GM21526 (cell line): ENCODE measurements around the gene SEPTIN5.

Experiments
- ATAC-seq: cut with Tn5 transposase; IDR thresholded peaks from one replicate; pipeline ENCODE4 v1.9.1; 2021; ENCODE audit warnings: moderate library complexity; ENCODE audit not compliant: unreplicated experiment, low FRiP score

The SEPTIN5 gene

DNA sequence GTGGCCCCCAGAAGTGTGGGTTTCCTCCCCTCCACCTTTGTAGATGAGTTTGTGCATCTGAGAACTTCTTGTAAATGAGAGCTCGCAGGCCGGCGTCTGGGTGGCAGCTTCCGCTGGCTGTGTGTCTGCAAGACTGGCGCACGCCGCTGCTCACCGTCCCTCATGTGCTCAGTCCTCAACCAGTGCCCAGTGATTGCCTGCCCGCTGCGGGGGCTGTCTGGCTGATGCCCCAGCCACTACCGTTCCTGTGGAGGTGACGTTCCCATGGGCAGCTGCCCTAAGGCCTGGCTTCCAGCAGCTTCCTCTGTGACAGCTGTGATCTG is 55.1 kb downstream of the SEPTIN5 start:
- ATAC-seq: no peak

DNA sequence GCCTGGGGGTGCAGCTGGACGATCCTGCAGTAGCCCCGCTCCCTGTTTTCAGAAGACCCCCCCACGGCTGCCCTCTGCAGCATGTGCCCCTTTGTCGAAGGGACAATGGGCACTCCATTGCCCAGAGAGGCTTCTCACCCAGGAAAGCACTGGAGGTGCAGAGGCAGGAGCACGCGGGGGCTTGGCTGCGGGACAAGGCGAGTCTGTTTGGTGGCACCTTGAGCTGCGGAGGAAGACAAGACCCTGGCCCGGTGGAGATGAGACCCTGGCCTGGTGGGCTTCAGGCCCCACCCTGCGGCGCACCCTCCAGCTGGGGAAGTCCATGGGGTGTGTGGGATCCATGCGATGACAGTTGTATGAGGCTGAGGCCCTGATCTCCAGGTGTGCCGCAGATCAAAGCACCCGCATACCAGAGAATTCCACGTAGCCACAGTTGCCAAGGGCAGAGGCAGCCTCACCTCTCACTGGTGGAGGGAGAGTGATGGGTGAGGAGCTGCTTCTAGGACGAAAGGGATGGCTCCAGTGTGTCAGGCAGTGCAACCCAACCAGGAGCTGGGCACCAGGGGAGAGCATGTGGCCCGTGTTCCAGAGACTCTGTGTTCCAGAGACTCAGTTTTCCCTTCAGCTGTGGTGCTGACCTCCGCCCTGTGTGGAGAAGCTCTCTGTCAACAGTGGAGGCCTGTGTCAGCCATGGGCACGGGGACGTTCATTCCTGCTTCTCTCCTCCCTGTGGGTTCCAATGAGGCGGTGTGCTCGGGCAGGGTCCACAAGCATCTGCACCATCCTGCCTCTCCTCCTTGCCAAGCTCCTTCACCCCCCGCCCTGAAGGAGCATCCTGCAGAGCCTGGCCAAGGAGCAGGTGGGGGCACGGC is 56.3 kb downstream of the SEPTIN5 start:
- ATAC-seq: no peak

DNA sequence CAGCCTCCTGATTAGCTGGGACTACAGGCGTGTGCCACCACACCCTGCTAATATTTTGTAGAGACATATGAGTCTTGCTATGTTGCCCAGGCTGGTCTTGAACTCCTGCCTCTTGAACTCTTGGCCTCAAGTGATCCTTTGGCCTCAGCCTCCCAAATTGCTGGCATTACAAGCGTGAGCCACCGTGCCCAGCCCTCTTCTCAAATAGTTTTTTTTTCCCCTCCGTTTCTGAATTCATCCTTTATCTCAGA is 58.0 kb downstream of the SEPTIN5 start:
- no peak for ATAC-seq
